GM21529 (cell line): ENCODE measurements around the gene PASD1.
"Not testable (repeated sequence)": the region's sequence is repeated elsewhere in the genome, so short reads cannot be mapped to it uniquely, and the experiment has no call there.

Experiments
- ATAC-seq: cut with Tn5 transposase; IDR thresholded peaks from one replicate; pipeline ENCODE4 v1.9.1; 2021; ENCODE audit not compliant: unreplicated experiment

PASD1 gene

GRCh38 chrX:151563449-151563848 lies at the start of gene PASD1:
PASD1 (plus strand) TSS chrX:151563675; CDS start chrX:151601554, 37,879 bp downstream.
- no peak for ATAC-seq

- no peak for ATAC-seq
Observed at GRCh38 chrX:151515237-151515636, 48.2 kb upstream of the PASD1 start.

- no peak for ATAC-seq
Observed at GRCh38 chrX:151516538-151517187, 46.8 kb upstream of the PASD1 start.

- ATAC-seq, result no peak
Observed at GRCh38 chrX:151517421-151517820, 46.1 kb upstream of the PASD1 start.

- no peak for ATAC-seq
Observed at GRCh38 chrX:151523351-151523750, 40.1 kb upstream of the PASD1 start.

- no peak for ATAC-seq
Observed at GRCh38 chrX:151536571-151536970, 26.9 kb upstream of the PASD1 start.

- ATAC-seq, result no peak
Observed at GRCh38 chrX:151537572-151537971, 25.9 kb upstream of the PASD1 start.

GRCh38 chrX:151538190-151539122 lies 25.0 kb upstream of the PASD1 start:
- ATAC-seq, result no peak

- ATAC-seq, result no peak
Observed at GRCh38 chrX:151543706-151544105, 19.8 kb upstream of the PASD1 start.

GRCh38 chrX:151546226-151546625 lies 17.2 kb upstream of the PASD1 start:
- ATAC-seq, result not testable (repeated sequence)

GRCh38 chrX:151551176-151551575 lies 12.3 kb upstream of the PASD1 start:
- ATAC-seq, result not testable (repeated sequence)

GRCh38 chrX:151552743-151553142 lies 10.7 kb upstream of the PASD1 start:
- ATAC-seq, result no peak

- ATAC-seq, result not testable (repeated sequence)
Observed at GRCh38 chrX:151555301-151555700, 8.2 kb upstream of the PASD1 start.

- not testable (repeated sequence) for ATAC-seq
Observed at GRCh38 chrX:151562485-151562884, 990 bp upstream of the PASD1 start.

- not testable (repeated sequence) for ATAC-seq
Observed at GRCh38 chrX:151563003-151563402, 472 bp upstream of the PASD1 start.

GRCh38 chrX:151564035-151564434 lies 560 bp downstream of the PASD1 start:
- no peak for ATAC-seq

- ATAC-seq, result not testable (repeated sequence)
Observed at GRCh38 chrX:151566872-151567271, 3.4 kb downstream of the PASD1 start.

GRCh38 chrX:151570561-151570960 lies 7.1 kb downstream of the PASD1 start:
- ATAC-seq, result no peak

GRCh38 chrX:151593384-151593783 lies 29.9 kb downstream of the PASD1 start:
- ATAC-seq, result not testable (repeated sequence)

GRCh38 chrX:151596282-151596681 lies 32.8 kb downstream of the PASD1 start:
- ATAC-seq, result no peak

- ATAC-seq, result no peak
Observed at GRCh38 chrX:151604931-151605330, 41.5 kb downstream of the PASD1 start.

- ATAC-seq, result no peak
Observed at GRCh38 chrX:151609222-151609621, 45.7 kb downstream of the PASD1 start.
